ENCODE measurements around the gene OXCT2. TPM values are rescaled to one million over a fixed set of nuclear protein-coding genes. Genes with fewer than 3 reads are reported as not detected.

The OXCT2 gene
- total RNA-seq, 1 donor from 2014 or later: 2.1 TPM

DNA sequence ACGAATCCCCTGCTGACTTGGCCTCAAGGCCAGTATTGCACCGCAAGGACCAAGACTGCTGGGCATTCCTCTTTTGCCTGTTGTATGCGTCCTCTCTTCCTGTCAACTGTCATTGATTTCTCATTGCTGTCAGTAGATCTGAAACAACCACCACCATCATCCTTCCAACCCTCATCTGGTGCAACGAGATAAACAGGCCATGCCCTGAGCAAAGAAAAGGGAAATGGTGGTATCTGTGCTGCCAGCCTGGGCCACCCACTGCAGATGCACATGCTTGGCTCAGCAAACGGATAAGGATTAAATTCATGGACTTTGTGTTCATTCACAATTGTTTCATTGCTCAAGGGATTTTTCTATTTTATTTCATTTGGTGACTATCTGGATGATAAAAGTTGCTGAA is 13.6 kb downstream of the OXCT2 start:
- no peaks in the 10 kb centered on the region for H3K79me2 ChIP-seq (ENCODE audit: low read depth)
- peaks cover 10% of the 10 kb centered on the region for H3K27me3 Mint-ChIP-seq (ENCODE audit: insufficient read depth, low read depth)
- H2AFZ ChIP-seq (replicated peaks): no peak overlapping the region
- no peaks in the 10 kb centered on the region for H3K9me3 Mint-ChIP-seq
- no peaks in the 10 kb centered on the region for H4K20me1 ChIP-seq (ENCODE audit: low read depth)
- no peak overlapping the region for H3K4me3 Mint-ChIP-seq
- no peak overlapping the region for H3K9ac ChIP-seq
- H3K4me2 ChIP-seq: no peak overlapping the region
- H3K27me3 ChIP-seq: no peaks in the 10 kb centered on the region
- H3K4me3 ChIP-seq: no peak overlapping the region
- no peaks in the 10 kb centered on the region for H3K36me3 ChIP-seq
- no peaks in the 10 kb centered on the region for H3K4me1 ChIP-seq
- H3K9me3 ChIP-seq (ENCODE audit: low read depth): no peaks in the 10 kb centered on the region
- no peak for DNase-seq (ENCODE audit: low spot score)
- H3F3A ChIP-seq (ENCODE audit: low read depth): no peaks in the 10 kb centered on the region
- peaks cover 28% of the 10 kb centered on the region for H3K36me3 Mint-ChIP-seq
- H3K4me1 Mint-ChIP-seq: peaks cover 3% of the 10 kb centered on the region
- no peak overlapping the region for H3K27ac Mint-ChIP-seq
- TF ChIP-seq EZH2 (IDR thresholded peaks at IDR 0.05): no peak
- TF ChIP-seq, protein P1, sequence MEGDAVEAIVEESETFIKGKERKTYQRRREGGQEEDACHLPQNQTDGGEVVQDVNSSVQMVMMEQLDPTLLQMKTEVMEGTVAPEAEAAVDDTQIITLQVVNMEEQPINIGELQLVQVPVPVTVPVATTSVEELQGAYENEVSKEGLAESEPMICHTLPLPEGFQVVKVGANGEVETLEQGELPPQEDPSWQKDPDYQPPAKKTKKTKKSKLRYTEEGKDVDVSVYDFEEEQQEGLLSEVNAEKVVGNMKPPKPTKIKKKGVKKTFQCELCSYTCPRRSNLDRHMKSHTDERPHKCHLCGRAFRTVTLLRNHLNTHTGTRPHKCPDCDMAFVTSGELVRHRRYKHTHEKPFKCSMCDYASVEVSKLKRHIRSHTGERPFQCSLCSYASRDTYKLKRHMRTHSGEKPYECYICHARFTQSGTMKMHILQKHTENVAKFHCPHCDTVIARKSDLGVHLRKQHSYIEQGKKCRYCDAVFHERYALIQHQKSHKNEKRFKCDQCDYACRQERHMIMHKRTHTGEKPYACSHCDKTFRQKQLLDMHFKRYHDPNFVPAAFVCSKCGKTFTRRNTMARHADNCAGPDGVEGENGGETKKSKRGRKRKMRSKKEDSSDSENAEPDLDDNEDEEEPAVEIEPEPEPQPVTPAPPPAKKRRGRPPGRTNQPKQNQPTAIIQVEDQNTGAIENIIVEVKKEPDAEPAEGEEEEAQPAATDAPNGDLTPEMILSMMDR (IDR thresholded peaks at IDR 0.05): no peak
- no peak for TF ChIP-seq EZH2phosphoT487 (IDR thresholded peaks at IDR 0.05)
- H3K27ac ChIP-seq: no peak overlapping the region

DNA sequence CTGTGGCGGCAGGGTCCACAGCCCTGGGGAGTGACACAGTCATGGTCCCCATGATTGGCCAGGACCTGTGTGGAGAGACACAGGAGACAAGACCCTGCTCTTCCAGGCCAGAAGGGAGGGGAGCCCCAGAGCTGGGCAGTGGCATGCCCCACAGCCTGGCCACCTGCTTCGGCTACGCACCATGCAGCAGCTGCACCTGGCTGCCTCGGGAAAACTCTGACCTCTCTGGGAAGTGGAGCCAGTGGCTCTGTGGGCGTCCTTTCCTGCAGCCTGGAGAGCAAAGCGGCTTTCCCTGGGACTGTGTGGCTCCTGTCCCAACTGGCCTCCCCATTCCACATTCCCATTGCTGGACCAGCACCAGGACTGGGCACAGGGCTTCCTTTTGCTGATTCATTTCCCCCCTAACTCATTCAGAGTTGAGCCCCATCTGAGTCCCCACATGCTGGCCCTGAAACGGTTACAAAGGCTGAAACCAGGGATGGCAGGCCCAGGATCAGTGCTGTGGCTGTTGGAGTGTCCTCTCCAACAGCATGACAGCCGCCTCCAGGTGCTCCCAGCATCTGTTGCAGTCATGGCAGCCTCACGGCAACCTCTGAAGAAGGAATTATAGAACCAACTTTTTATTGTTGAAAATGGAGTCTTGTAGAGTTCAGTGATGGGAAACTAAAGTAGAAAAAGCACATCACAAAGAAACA is 15.0 kb downstream of the OXCT2 start:
- no peak overlapping the region for H3K4me3 ChIP-seq
- H3K9me3 ChIP-seq (ENCODE audit: low read depth): no peaks in the 10 kb centered on the region
- H3K4me3 Mint-ChIP-seq: peak overlapping the region; percentile 57
- no peak overlapping the region for H3K9ac ChIP-seq
- no peak for DNase-seq (ENCODE audit: low spot score)
- H3K4me1 Mint-ChIP-seq: no peaks in the 10 kb centered on the region
- no peak overlapping the region for H3K27ac Mint-ChIP-seq
- H3K27ac ChIP-seq: no peak overlapping the region
- no peaks in the 10 kb centered on the region for H3K79me2 ChIP-seq (ENCODE audit: low read depth)
- H3F3A ChIP-seq (ENCODE audit: low read depth): no peaks in the 10 kb centered on the region
- no peaks in the 10 kb centered on the region for H3K4me1 ChIP-seq
- H3K4me2 ChIP-seq: no peak overlapping the region
- TF ChIP-seq EZH2 (IDR thresholded peaks at IDR 0.05) (no peak), EZH2phosphoT487 (IDR thresholded peaks at IDR 0.05) (no peak)
- TF ChIP-seq, protein P1 (IDR thresholded peaks at IDR 0.05): no peak
- H3K9me3 Mint-ChIP-seq: no peaks in the 10 kb centered on the region
- H2AFZ ChIP-seq (replicated peaks): no peak overlapping the region
- H4K20me1 ChIP-seq (ENCODE audit: low read depth): no peaks in the 10 kb centered on the region
- H3K27me3 ChIP-seq: no peaks in the 10 kb centered on the region
- H3K36me3 ChIP-seq: peaks cover 1% of the 10 kb centered on the region
- peaks cover 6% of the 10 kb centered on the region for H3K27me3 Mint-ChIP-seq (ENCODE audit: insufficient read depth, low read depth)
- H3K36me3 Mint-ChIP-seq: peaks cover 32% of the 10 kb centered on the region

DNA sequence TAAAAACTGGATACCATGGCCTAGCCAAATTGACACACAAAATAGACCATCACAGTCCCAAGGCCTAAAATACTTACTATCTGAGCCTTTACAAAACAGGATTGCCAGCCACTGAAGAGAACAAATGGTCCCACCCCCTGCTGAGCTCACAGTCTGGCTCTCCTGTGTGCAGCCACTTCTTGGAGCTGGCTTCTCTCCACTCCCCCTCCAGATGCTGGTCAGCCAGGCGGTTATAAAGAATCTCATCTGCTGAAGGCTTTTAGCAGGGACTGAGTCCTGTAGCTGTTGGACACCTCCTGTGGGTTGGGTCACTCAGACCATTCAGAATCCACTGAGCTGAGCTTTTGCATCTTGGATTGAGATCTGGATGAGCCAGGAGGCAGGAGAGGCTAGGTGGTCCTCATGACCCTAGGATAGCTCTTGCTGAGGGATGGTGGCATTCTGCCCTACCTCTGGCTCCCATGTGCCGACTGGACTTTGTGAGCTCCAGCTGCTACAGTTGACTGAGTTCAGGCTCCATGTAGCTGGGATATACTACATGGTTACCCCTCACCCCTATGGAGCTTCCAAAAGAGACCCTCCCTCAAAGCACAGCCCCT is 16.1 kb downstream of the OXCT2 start:
- Histone ChIP-seq H2AFZ (replicated peaks) (no peak overlapping the region), H3K4me1 (no peaks in the 10 kb centered on the region), H4K20me1 (ENCODE audit: low read depth) (peaks cover 5% of the 10 kb centered on the region), H3K27me3 (no peaks in the 10 kb centered on the region), H3K9me3 (ENCODE audit: low read depth) (no peaks in the 10 kb centered on the region), H3K79me2 (ENCODE audit: low read depth) (no peaks in the 10 kb centered on the region), H3K4me2 (no peak overlapping the region), H3K36me3 (peaks cover 6% of the 10 kb centered on the region), H3F3A (ENCODE audit: low read depth) (no peaks in the 10 kb centered on the region), H3K27ac (no peak overlapping the region), H3K4me3 (no peak overlapping the region), H3K9ac (no peak overlapping the region)
- Mint-ChIP-seq H3K27me3 (ENCODE audit: insufficient read depth, low read depth) (peaks cover 4% of the 10 kb centered on the region), H3K27ac (no peak overlapping the region), H3K4me3 (no peak overlapping the region), H3K36me3 (peaks cover 33% of the 10 kb centered on the region), H3K4me1 (no peaks in the 10 kb centered on the region), H3K9me3 (no peaks in the 10 kb centered on the region)
- TF ChIP-seq, protein P1 (IDR thresholded peaks at IDR 0.05): no peak
- TF ChIP-seq EZH2phosphoT487 (IDR thresholded peaks at IDR 0.05): no peak
- TF ChIP-seq EZH2 (IDR thresholded peaks at IDR 0.05): no peak
- no peak for DNase-seq (ENCODE audit: low spot score)

Data from neural progenitor cell (in vitro differentiated cells).